Measurements from ENCODE around the gene KBTBD4.
A peak's percentile ranks its signal among the peaks of the same experiment; 100 is the strongest.

KBTBD4 gene

DNA sequence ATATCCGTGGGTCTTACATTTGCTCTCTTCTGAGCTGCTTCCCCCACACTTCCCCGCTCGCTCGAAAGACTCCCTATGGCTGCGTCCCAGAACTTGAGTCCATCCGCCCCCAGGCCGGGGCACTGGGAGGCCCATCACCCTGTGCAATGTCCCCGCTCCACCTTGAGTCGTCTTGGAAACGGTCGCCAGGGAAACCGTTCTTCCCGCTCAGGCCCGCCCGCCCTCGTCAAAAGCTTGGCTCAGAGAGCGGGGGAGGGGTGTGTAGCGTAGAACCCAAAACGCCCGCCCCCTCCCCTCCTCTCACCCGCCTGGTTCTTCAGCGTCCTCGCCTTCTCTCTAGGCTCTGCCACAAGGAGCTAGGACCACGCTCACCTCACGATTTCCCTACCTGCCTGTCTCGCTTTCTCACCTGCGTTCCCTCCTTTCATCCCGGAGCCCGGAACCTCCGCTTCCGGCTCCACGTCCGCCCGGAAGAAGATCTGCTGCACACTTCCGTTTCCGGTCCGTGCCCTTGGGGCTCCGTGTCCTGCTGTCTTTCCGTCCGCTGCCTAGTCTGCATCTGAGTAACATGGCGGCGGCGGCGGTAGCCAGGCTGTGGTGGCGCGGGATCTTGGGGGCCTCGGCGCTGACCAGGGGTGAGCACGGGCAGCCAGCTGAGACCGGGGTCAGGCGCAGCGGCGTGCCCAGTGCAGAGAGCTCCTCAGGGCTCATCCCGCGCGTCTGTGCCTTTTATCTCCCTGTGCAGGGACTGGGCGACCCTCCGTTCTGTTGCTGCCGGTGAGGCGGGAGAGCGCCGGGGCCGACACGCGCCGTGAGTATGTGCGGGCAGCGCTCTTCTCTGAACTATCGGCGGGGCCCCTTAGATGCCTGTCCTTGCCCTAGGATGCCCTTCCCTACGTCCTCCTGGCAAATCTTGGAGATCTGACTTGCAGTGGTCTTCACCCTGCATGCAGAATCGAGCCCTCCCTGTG is at the start of gene KBTBD4, which contains the start of gene NDUFS3:
TSS of gene KBTBD4 (minus strand) at position 447 of the 971 bp plus-strand sequence. CDS start at position 428, 19 bp downstream.
TSS of gene NDUFS3 (plus strand) at position 551 of the 971 bp plus-strand sequence. CDS start at position 569, 18 bp downstream.
- peaks cover 37% of the 10 kb centered on the region for H3K36me3 ChIP-seq (ENCODE audit: control insufficient read depth, low read depth, low read length)
- no peaks in the 10 kb centered on the region for H3K9me3 ChIP-seq (ENCODE audit: control insufficient read depth, low read depth, low read length)
- peak within 1 kb of the TSS; percentile 84 for H3K9ac ChIP-seq (ENCODE audit: low read length)
- H3K27me3 ChIP-seq (ENCODE audit: control insufficient read depth, insufficient read depth, low read length), result no peaks in the 10 kb centered on the region
- H3K27ac ChIP-seq (ENCODE audit: low read length), result peak within 1 kb of the TSS; percentile 91
- peak within 1 kb of the TSS; percentile 95 for H3K4me3 ChIP-seq (ENCODE audit: low read length)
- H3K4me1 ChIP-seq (ENCODE audit: control insufficient read depth, low read depth, low read length), result peaks cover 6% of the 10 kb centered on the region

DNA sequence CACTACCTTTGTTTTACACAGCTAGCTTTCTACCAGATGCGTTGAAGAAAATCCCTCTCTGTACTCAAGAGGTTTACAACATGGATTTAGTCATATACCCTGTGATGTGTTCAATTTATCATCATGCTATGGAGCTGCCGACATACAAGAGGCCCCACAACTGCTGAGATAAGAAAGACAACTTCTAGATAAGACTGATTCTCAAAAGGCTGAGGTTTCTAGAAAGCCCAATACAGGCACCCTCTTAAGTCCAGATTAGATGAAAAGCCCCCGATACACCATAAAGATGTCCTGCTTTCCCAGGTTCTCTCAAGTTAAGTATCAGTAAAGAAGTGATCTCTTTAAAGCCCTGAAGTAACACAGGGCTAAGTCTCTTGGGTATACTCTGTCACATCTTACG is 49.3 kb upstream of the KBTBD4 start:
- peaks cover 79% of the 10 kb centered on the region for H3K36me3 ChIP-seq (ENCODE audit: control insufficient read depth, low read depth, low read length)
- H3K9me3 ChIP-seq (ENCODE audit: control insufficient read depth, low read depth, low read length), result no peaks in the 10 kb centered on the region
- no peaks in the 10 kb centered on the region for H3K27me3 ChIP-seq (ENCODE audit: control insufficient read depth, insufficient read depth, low read length)
- H3K4me3 ChIP-seq (ENCODE audit: low read length), result no peak overlapping the region
- H3K4me1 ChIP-seq (ENCODE audit: control insufficient read depth, low read depth, low read length), result no peaks in the 10 kb centered on the region
- no peak overlapping the region for H3K27ac ChIP-seq (ENCODE audit: low read length)
- H3K9ac ChIP-seq (ENCODE audit: low read length), result no peak overlapping the region

DNA sequence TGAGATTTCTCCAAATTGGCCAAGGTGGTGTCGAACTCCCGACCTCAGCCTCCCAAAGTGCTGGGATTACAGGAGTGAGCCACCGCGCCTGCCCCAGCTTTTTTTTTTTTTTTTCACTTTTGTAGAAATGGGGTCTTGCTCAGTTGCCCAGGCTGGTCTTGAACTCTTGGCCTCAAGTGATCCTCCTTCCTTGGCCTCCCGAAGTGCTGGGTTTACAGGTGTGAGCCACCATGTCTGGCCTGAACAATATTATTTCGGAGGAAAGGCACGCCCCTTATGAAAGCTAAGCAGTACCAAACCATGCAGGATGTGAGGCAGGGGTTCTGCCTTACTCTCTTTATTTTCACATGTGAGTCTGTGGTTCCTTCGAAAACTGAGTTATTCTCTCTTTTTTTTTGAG is 47.5 kb upstream of the KBTBD4 start:
- Histone ChIP-seq H3K4me3 (ENCODE audit: low read length) (no peak overlapping the region), H3K27me3 (ENCODE audit: control insufficient read depth, insufficient read depth, low read length) (no peaks in the 10 kb centered on the region), H3K9me3 (ENCODE audit: control insufficient read depth, low read depth, low read length) (no peaks in the 10 kb centered on the region), H3K27ac (ENCODE audit: low read length) (no peak overlapping the region), H3K4me1 (ENCODE audit: control insufficient read depth, low read depth, low read length) (no peaks in the 10 kb centered on the region), H3K9ac (ENCODE audit: low read length) (no peak overlapping the region), H3K36me3 (ENCODE audit: control insufficient read depth, low read depth, low read length) (peaks cover 87% of the 10 kb centered on the region)

DNA sequence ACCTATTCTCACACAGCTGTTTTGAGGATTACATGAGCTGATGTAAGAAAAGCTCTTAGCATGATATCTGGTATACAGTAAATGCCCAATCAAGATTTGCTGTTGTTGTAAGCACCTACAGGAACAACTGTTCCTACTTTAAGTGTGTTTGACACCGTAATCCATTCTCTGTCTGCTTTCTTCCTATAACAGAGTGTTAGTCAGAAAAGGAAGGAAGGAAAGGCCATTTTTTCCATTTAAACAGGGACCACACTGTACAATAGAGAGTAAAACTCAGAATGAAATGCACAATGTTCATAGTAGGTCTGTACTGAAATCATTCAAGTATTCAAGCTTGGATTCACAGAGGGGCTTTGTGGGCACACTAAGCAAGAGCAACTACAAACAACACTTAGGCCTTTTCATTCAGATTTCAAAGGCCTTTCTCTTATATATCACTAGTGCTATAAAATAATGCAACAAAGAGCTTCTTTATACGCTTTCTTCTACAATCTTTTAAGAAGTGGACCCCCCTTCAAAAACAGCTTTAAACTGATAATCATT is 42.1 kb upstream of the KBTBD4 start:
- peaks cover 62% of the 10 kb centered on the region for H3K36me3 ChIP-seq (ENCODE audit: control insufficient read depth, low read depth, low read length)

DNA sequence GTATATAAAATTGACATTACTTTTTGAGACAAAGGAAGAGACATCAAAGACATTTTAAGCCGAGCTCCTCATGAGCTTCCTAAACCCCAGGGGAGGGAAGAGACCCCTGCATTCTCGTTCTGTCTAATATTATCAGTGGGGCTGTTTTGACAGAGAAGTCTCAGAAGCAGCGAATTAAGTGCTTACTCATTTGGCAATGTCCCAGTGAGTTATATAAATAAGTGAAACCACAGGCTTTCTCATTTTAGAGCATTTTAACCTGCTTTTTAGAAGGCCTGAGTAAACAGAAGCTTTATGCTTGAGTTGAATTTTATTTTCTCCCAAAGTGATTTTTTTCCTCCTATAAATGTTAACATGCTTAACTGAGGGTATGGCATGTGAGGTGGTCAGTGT is 38.6 kb upstream of the KBTBD4 start:
- Histone ChIP-seq H3K27me3 (ENCODE audit: control insufficient read depth, insufficient read depth, low read length) (no peaks in the 10 kb centered on the region), H3K4me1 (ENCODE audit: control insufficient read depth, low read depth, low read length) (no peaks in the 10 kb centered on the region), H3K36me3 (ENCODE audit: control insufficient read depth, low read depth, low read length) (peaks cover 35% of the 10 kb centered on the region), H3K9ac (ENCODE audit: low read length) (no peak overlapping the region), H3K9me3 (ENCODE audit: control insufficient read depth, low read depth, low read length) (no peaks in the 10 kb centered on the region), H3K27ac (ENCODE audit: low read length) (no peak overlapping the region), H3K4me3 (ENCODE audit: low read length) (no peak overlapping the region)

More for the DNA sequence above, 42.1 kb upstream of the KBTBD4 start:
- H3K9ac ChIP-seq (ENCODE audit: low read length), result no peak overlapping the region
- H3K4me1 ChIP-seq (ENCODE audit: control insufficient read depth, low read depth, low read length), result no peaks in the 10 kb centered on the region
- no peaks in the 10 kb centered on the region for H3K9me3 ChIP-seq (ENCODE audit: control insufficient read depth, low read depth, low read length)
- no peak overlapping the region for H3K4me3 ChIP-seq (ENCODE audit: low read length)
- no peaks in the 10 kb centered on the region for H3K27me3 ChIP-seq (ENCODE audit: control insufficient read depth, insufficient read depth, low read length)
- H3K27ac ChIP-seq (ENCODE audit: low read length), result no peak overlapping the region

DNA sequence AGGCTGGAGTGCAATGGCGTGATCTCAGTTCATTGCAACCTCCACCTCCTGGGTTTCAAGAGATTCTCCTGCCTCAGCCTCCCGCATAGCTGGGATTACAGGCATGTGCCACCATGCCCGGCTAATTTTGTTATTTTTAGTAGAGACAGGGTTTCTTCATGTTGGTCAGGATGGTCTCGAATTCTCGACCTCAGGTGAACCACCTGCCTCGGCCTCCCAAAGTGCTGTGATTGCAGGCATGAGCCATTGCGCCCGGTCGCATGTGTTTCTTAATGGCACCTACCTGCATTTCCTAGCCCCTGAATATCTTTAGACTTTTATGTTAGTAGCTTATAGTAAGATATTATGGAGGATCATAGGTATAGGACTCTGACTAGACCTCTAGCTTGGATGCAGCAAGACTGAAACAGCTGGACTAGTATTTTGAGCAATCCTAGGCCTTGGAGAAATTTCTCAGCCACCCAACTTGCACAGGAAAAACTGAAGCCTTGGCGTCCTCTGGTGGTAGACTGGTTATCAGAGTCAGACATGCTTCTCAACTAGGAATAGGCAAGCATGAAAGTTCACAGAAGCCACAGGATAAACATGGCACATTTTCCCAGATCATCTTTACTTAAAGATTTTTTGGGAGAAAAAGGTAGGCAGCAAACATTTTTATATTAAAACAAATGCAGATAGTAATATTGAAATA is 38.1 kb upstream of the KBTBD4 start:
- Histone ChIP-seq H3K4me1 (ENCODE audit: control insufficient read depth, low read depth, low read length) (no peaks in the 10 kb centered on the region), H3K27me3 (ENCODE audit: control insufficient read depth, insufficient read depth, low read length) (no peaks in the 10 kb centered on the region), H3K4me3 (ENCODE audit: low read length) (no peak overlapping the region), H3K27ac (ENCODE audit: low read length) (no peak overlapping the region), H3K9me3 (ENCODE audit: control insufficient read depth, low read depth, low read length) (no peaks in the 10 kb centered on the region), H3K9ac (ENCODE audit: low read length) (no peak overlapping the region), H3K36me3 (ENCODE audit: control insufficient read depth, low read depth, low read length) (peaks cover 29% of the 10 kb centered on the region)

DNA sequence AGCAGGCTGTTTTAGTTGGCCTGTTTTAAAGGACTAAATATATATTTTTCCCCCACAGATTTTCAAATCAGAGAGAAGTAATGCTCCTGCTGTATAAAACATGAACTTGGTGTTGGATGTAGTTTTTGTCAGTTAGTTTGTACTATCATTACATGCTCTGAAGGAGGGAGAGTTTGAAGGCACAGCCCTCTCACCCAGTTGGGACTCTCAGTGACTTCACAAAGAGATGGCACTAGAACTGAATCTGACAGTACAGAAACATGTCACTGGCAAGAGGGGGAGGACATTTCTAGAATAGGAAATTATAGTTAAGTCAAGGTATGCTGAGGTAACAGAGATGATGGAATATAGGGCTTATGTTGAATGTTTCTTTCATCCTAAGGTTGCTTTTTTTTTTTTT is 36.5 kb upstream of the KBTBD4 start:
- Histone ChIP-seq H3K36me3 (ENCODE audit: control insufficient read depth, low read depth, low read length) (peaks cover 16% of the 10 kb centered on the region), H3K9me3 (ENCODE audit: control insufficient read depth, low read depth, low read length) (no peaks in the 10 kb centered on the region), H3K27ac (ENCODE audit: low read length) (no peak overlapping the region), H3K4me1 (ENCODE audit: control insufficient read depth, low read depth, low read length) (no peaks in the 10 kb centered on the region), H3K9ac (ENCODE audit: low read length) (no peak overlapping the region), H3K4me3 (ENCODE audit: low read length) (no peak overlapping the region), H3K27me3 (ENCODE audit: control insufficient read depth, insufficient read depth, low read length) (no peaks in the 10 kb centered on the region)

DNA sequence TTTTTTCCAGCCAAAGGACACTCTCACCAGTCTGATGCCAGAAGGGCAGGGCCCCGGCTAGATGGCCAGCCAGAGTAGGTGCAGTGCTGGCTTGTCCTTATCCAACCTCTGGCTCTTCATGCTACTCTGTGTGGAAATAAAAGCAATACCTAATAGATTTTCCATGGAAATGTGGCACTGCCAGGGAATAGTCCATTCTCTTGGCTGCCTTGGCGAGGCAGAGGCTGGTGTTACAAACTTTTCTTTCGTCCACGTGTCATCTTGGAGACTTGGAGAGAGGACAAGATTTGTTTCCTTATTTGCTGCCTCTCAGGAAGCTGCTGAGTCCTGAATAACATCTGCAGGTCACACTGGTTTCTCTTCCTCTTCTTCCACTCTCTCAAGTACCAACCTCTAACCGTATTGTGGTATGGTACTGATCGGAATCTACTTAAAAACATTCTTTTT is 32.6 kb upstream of the KBTBD4 start:
- no peaks in the 10 kb centered on the region for H3K27me3 ChIP-seq (ENCODE audit: control insufficient read depth, insufficient read depth, low read length)
- no peaks in the 10 kb centered on the region for H3K9me3 ChIP-seq (ENCODE audit: control insufficient read depth, low read depth, low read length)
- H3K9ac ChIP-seq (ENCODE audit: low read length), result no peak overlapping the region
- H3K27ac ChIP-seq (ENCODE audit: low read length), result no peak overlapping the region
- H3K4me1 ChIP-seq (ENCODE audit: control insufficient read depth, low read depth, low read length), result no peaks in the 10 kb centered on the region
- H3K36me3 ChIP-seq (ENCODE audit: control insufficient read depth, low read depth, low read length), result no peaks in the 10 kb centered on the region
- no peak overlapping the region for H3K4me3 ChIP-seq (ENCODE audit: low read length)

GRCh38 chr11:47609675-47610074 is 30.9 kb upstream of the KBTBD4 start:
- Histone ChIP-seq H3K27ac (ENCODE audit: low read length) (no peak overlapping the region), H3K9ac (ENCODE audit: low read length) (no peak overlapping the region), H3K9me3 (ENCODE audit: control insufficient read depth, low read depth, low read length) (no peaks in the 10 kb centered on the region), H3K36me3 (ENCODE audit: control insufficient read depth, low read depth, low read length) (no peaks in the 10 kb centered on the region), H3K27me3 (ENCODE audit: control insufficient read depth, insufficient read depth, low read length) (no peaks in the 10 kb centered on the region), H3K4me1 (ENCODE audit: control insufficient read depth, low read depth, low read length) (no peaks in the 10 kb centered on the region), H3K4me3 (ENCODE audit: low read length) (no peak overlapping the region)

GRCh38 chr11:47607380-47607779 is 28.6 kb upstream of the KBTBD4 start:
- no peak overlapping the region for H3K9ac ChIP-seq (ENCODE audit: low read length)
- no peaks in the 10 kb centered on the region for H3K9me3 ChIP-seq (ENCODE audit: control insufficient read depth, low read depth, low read length)
- no peak overlapping the region for H3K27ac ChIP-seq (ENCODE audit: low read length)
- H3K36me3 ChIP-seq (ENCODE audit: control insufficient read depth, low read depth, low read length), result no peaks in the 10 kb centered on the region
- no peak overlapping the region for H3K4me3 ChIP-seq (ENCODE audit: low read length)
- H3K27me3 ChIP-seq (ENCODE audit: control insufficient read depth, insufficient read depth, low read length), result no peaks in the 10 kb centered on the region
- H3K4me1 ChIP-seq (ENCODE audit: control insufficient read depth, low read depth, low read length), result no peaks in the 10 kb centered on the region

DNA sequence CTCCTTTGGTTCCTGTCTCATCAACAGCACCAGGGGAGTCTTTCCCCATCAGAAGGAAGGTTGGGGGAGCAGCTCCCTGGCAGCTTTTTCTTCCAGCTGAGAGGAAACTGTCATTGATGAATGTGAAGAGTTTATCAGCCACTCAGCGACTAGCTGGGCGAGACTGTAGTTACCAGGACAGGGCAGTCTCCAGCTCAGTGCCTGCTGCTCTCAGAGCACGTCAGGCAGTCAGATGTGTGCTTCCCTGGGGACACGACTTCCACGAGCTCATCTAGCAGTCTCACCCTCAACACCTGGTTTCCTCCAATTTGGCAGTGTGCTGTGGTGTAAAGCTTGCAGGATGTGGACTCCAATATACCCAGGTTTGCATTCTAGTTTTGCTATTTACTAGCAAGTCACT is 28.0 kb upstream of the KBTBD4 start:
- Histone ChIP-seq H3K9ac (ENCODE audit: low read length) (no peak overlapping the region), H3K9me3 (ENCODE audit: control insufficient read depth, low read depth, low read length) (no peaks in the 10 kb centered on the region), H3K4me1 (ENCODE audit: control insufficient read depth, low read depth, low read length) (no peaks in the 10 kb centered on the region), H3K4me3 (ENCODE audit: low read length) (no peak overlapping the region), H3K27me3 (ENCODE audit: control insufficient read depth, insufficient read depth, low read length) (no peaks in the 10 kb centered on the region), H3K36me3 (ENCODE audit: control insufficient read depth, low read depth, low read length) (no peaks in the 10 kb centered on the region), H3K27ac (ENCODE audit: low read length) (no peak overlapping the region)
